ENCODE data around the gene DDIAS.

DNA sequence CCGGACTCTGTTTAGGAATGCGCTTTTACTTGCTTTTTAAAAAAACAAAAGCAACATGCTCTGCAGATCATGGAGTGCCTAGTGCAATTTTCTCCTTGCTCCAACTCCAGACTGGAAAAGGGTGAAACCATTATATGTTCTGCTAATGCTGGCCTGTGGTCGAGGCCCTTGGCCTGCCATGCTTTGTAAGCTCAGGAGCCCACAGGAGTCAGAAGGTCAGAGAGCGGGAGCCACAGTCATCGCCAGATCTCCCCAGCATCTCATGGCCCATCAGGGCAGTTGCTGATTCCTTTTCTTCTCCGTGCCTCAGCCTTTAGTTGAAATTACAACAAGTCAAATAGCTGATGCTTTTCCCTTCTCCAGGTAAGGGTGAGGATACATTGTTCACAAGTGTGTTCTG lies 80.3 kb downstream of the DDIAS start:
- no peak for TF ChIP-seq EZH2 (IDR thresholded peaks at IDR 0.05; ENCODE audit: low read depth)
- TF ChIP-seq, protein P1, sequence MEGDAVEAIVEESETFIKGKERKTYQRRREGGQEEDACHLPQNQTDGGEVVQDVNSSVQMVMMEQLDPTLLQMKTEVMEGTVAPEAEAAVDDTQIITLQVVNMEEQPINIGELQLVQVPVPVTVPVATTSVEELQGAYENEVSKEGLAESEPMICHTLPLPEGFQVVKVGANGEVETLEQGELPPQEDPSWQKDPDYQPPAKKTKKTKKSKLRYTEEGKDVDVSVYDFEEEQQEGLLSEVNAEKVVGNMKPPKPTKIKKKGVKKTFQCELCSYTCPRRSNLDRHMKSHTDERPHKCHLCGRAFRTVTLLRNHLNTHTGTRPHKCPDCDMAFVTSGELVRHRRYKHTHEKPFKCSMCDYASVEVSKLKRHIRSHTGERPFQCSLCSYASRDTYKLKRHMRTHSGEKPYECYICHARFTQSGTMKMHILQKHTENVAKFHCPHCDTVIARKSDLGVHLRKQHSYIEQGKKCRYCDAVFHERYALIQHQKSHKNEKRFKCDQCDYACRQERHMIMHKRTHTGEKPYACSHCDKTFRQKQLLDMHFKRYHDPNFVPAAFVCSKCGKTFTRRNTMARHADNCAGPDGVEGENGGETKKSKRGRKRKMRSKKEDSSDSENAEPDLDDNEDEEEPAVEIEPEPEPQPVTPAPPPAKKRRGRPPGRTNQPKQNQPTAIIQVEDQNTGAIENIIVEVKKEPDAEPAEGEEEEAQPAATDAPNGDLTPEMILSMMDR (conservative IDR thresholded peaks at IDR 0.05), result no peak

All from PC-9 (cell line).